Activated CD4-positive, alpha-beta T cell treated with anti-CD3 and anti-CD28 coated beads for 24 hours (primary cell): ENCODE measurements around the gene SRPK2.
"Not testable (repeated sequence)": the region's sequence is repeated elsewhere in the genome, so short reads cannot be mapped to it uniquely, and the experiment has no call there.

Experiments used
- DNase-seq, 2 donors: peaks; one replicate each; pipeline ENCODE4 v3.0.0-alpha.2; 2020; ENCODE audit warnings: low read depth in 2 of 2

The SRPK2 gene

GRCh38 chr7:105376908-105377533 lies 11.7 kb downstream of the SRPK2 start:
- no peak for DNase-seq

DNA sequence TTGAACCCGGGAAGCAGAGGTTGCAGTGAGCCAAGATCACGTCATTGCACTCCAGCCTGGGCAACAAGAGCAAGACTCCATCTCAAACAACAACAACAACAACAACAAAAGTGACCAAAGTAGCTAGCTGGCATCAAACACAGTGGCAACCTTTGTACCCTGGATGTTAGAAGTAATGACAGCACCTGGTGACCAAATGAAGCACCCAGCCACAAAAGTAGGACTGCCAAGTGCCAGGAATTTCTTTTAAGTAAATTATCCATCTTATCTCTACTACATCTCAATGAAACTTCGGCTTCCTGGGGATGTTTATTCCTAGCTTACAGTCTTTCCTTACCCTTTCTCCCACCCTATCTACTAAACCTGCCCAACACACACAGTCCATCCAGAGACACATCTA lies 18.8 kb downstream of the SRPK2 start:
- no peak for DNase-seq

- DNase-seq, result no peak
Observed at GRCh38 chr7:105367458-105367857, 21.3 kb downstream of the SRPK2 start.

- DNase-seq, result no peak
Observed at GRCh38 chr7:105365541-105366534, 22.9 kb downstream of the SRPK2 start.

GRCh38 chr7:105364684-105365083 lies 24.0 kb downstream of the SRPK2 start:
- DNase-seq, result no peak

DNA sequence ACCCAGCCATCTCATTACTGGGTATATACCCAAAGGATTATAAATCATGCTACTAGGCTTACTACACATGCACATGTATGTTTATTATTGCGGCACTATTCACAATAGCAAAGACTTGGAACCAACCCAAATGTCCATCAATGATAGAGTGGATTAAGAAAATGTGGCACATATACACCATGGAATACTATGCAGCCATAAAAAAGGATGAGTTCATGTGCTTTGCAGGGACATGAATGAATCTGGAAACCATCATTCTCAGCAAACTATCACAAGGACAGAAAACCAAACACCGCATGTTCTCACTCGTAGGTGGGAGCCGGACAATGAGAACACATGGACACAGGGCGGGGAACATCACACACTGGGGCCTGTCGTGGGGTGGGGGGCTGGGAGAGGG lies 25.1 kb downstream of the SRPK2 start:
- not testable (repeated sequence) for DNase-seq

DNA sequence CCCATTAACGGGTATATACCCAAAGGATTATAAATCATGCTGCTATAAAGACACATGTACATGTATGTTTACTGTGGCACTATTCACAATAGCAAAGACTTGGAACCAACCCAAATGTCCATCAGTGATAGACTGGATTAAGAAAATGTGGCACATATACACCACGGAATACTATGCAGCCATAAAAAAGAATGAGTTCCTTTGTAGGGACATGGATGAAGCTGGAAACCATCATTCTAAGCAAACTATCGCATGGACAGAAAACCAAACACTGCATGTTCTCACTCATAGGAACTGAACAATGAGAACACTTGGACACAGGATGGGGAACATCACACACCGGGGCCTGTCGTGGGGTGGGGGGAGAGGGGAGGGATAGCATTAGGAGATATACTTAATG lies 26.0 kb downstream of the SRPK2 start:
- not testable (repeated sequence) for DNase-seq

DNA sequence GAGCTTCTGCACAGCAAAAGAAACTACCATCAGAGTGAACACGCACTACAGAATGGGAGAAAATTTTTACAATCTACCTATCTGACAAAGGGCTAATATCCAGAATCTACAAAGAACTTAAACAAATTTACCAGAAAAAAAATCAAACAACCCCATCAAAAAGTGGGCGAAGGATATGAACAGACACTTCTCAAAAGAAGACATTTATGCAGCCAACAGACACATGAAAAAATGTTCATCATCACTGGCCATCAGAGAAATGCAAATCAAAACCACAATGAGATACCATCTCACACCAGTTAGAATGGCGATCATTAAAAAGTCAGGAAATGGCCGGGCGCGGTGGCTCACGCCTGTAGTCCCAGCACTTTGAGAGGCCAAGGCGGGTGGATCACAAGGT lies 26.7 kb downstream of the SRPK2 start:
- DNase-seq, result not testable (repeated sequence)

DNA sequence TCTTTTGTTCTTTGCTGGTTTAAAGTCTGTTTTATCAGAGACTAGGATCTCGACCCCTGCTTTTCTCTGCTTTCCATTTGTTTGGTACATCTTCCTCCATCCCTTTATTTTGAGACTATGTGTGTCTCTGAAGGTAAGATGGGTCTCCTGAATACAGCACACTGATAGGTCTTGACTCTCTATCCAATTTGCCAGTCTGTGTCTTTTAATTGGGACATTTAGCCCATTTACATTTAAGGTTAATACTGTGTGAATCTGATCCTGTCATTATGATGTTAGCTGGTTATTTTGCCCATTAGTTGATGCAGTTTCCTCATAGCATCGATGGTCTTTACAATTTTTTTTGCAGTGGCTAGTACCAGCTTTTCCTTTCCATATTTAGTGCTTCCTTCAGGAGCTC lies 28.6 kb downstream of the SRPK2 start:
- DNase-seq, result not testable (repeated sequence)

GRCh38 chr7:105355701-105356100 lies 33.0 kb downstream of the SRPK2 start:
- no peak for DNase-seq

- DNase-seq, result no peak
Observed at GRCh38 chr7:105354383-105354782, 34.3 kb downstream of the SRPK2 start.

DNA sequence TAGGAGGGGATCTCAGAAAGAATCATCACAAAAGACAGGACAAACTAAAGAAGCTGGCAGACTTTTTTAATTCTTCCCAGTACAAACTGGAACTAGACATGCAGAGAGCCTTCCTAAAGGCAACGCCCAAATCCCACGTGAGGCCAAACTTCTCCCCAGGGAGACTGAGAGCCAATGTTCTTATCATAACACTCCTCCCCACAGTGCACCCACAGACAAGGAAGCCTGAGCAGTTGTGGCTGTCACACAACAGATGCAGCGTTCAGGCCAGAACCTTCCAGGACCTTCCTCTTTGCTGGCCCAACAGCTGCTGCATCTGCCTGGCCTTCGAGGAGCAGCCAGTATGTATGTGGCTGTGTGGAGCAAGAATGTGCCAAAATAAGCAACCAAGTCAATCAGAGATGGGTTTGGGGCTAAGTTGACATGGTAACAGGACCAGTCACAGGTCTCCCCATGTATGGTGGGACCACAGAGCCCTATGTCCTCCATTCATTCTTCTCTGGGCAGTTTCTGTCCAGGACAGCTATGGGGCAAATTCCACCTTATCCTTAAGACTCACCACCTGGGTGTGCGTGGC lies 34.9 kb downstream of the SRPK2 start:
- DNase-seq, result no peak

DNA sequence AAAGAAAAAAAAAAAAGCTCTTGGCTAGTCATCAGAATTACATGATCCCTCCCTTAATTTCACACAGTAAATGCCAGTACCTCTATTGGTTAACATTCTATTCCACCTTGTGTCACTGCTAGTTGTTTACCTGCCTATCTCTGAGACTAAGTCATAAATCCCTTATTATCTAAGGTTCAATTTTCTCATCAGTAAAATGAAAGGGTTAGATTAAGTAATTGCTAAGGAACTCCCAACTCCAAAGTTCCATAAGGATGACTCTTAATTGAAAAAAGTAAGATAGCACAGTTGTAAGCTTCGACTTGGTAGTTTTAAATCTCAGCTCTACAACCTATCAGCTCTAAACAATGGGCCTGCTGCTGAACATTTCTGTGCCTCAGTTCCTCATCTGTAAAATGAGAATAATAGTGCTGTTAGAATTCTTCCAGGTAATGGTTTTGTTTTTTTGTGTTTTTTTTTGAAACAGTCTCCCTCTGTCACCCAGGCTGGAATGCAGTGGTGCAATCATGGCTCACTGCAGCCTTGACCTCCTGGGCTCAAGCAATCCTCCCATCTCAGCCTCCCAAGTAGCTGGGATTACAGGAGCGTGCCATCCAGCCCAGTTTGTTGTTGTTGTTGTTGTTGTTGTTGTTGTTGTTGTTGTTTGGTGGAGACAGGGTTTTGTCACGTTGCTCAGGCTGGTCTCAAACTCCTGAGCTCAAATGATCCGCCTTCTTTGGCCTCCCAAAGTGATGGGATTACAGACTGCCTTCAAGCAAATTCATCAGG lies 35.6 kb downstream of the SRPK2 start:
- no peak for DNase-seq

DNA sequence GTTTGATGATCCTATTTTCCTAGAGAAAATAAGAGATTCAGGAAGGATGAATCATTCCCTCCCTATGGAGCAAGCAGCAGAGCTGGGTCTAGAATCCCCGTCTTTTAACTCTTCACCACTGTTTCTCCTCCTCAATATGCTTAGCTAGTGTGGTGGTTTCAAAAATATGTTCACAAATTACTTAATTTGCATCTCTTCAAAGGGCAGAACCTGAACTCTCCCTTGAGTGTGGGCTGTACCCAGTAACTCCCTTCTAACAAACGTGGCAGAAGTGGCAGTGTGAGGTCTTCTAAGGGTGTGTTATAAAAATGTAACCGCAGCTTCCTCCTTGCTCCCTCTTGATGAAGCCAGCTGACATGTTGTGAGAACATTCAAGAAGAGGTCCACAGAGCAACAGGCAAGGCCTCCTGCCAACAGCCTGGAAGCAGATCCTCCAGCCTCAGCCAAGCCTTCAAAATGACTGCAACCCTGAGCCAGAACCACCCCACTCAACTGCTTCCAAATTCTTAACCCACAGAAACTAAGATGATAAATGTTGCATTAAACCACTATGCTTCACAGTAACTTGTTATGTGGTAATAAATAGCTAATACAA lies 36.6 kb downstream of the SRPK2 start:
- DNase-seq, result peak in 1 of 2 donors; percentile 27

GRCh38 chr7:105350906-105351305 lies 37.8 kb downstream of the SRPK2 start:
- no peak for DNase-seq

DNA sequence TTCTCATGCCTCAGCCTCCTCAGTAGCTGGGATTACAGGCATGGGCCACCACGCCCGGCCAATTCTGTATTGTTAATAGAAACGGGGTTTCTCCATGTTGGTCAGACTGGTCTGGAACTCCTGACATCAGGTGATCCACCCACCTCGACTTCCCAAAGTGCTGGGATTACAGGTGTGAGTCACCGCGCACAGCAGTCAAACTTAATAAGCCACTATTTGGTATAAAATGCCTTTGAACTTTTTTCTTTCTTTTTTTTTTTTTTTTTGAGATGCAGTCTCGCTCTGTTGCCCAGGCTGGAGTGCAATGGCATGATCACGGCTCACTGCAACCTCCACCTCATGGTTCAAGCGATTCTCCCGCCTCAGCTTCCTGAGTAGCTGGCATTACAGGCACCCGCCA lies 40.5 kb downstream of the SRPK2 start:
- not testable (repeated sequence) for DNase-seq

DNA sequence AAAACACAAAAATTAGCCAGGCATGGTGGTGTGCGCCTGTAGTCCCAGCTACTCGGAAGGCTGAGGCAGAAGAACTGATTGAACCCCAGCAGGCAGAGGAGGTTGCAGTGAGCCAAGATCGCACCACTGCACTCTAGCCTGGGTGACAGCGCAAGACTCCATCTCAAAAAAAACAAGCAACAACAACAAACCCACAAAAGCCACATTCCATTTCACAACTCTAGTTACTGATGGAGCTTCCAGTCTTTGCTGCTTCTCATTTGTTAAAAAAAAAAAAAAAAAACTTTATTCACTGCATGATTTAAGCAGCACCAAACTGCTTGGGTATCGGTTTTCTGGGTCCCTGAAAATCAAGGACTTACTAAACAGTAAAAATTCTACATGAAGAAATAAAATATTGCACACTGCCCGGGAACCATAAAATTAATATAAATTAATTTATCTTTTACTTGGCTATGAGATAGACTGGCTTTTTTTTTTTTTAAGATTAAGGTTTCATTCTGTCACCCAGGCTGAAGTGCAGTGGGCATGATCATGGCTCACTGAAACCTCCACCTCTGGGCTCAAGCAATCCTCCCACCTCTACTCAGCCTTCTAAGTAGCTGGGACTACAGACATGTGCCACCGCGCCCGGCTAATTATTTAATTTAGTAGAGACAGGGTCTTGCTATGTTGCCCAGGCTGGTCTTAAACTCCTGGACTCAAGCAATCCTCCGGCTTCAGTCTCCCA lies 42.0 kb downstream of the SRPK2 start:
- no peak for DNase-seq

DNA sequence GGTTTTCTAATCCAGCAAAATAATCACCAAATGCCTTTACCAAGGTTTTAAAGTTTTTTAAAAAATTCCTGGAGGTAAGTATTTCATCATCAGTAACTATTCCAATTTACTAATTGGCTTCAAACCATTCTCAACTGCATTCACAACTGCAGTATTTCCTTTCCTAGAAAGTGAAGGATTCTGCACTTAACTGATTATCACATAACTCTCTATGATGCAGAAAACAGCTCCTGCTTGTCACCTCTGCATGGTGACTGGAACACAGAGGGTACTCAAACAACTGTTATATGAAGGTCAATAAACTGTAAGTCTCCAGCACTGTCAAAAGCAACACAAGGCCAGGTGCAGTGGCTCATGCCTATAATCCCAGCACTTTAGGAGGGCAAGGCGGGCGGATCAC lies 42.6 kb downstream of the SRPK2 start:
- no peak for DNase-seq

DNA sequence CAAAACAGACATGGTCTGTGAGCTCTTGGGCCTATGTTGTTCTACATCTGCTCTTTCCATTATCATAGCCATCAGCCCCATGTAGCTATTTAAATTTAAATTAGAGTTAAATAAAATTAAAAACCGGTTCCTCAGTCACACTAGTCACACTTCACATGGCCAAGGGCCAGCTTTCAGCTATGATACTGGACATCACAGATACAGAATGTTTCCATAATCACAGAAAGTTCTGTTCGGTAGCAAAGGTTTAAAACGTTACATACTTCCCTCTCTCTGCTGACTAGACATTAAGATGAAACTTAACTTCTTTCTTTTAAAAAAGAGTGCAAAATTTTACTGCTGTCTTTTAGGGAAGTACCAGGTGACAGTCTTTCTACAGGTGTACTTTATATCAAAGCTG lies 43.0 kb downstream of the SRPK2 start:
- DNase-seq, result no peak

GRCh38 chr7:105345003-105345402 lies 43.7 kb downstream of the SRPK2 start:
- DNase-seq, result no peak
